Smooth muscle cell (in vitro differentiated cells): ENCODE data around the gene RAB25. TPM values are rescaled to one million over a fixed set of nuclear protein-coding genes. Genes with fewer than 3 reads are reported as not detected.
A peak's percentile ranks its signal among the peaks of the same experiment; 100 is the strongest.
"Not testable (repeated sequence)": the region's sequence is repeated elsewhere in the genome, so short reads cannot be mapped to it uniquely, and the experiment has no call there.

Experiments used
- DNase-seq: peaks from one replicate; lab custom pipeline; 2025; ENCODE audit not compliant: unreplicated experiment; lab: John Stamatoyannopoulos, UW
- H2AFZ ChIP-seq: fragments of 200-600 bp; sonication (generic); 2 replicates; pipeline ENCODE4 v1.6.0; 2016; ENCODE audit warnings: antibody characterized with exemption, low read depth, mild to moderate bottlenecking
- H3F3A ChIP-seq: fragments of 200-600 bp; sonication (generic); 2 replicates; pipeline ENCODE4 v1.6.0; 2017; ENCODE audit warnings: antibody characterized with exemption, low read depth
- H3K27ac ChIP-seq: fragments of 200-600 bp; sonication (generic); 2 replicates; pipeline ENCODE4 v1.5.1; 2016; ENCODE audit warnings: low read depth, mild to moderate bottlenecking
- H3K27me3 ChIP-seq: fragments of 200-600 bp; sonication (generic); 2 replicates; pipeline ENCODE4 v1.6.1; 2016; ENCODE audit warnings: low read depth, mild to moderate bottlenecking
- H3K36me3 ChIP-seq: fragments of 200-600 bp; sonication (generic); 2 replicates; pipeline ENCODE4 v1.5.1; 2016; ENCODE audit warnings: low read depth
- H3K4me1 ChIP-seq: fragments of 200-600 bp; sonication (generic); 2 replicates; pipeline ENCODE4 v1.5.1; 2016; ENCODE audit warnings: low read depth
- H3K4me2 ChIP-seq: fragments of 200-600 bp; sonication (generic); 2 replicates; pipeline ENCODE4 v1.6.0; 2016; ENCODE audit warnings: mild to moderate bottlenecking
- H3K4me3 ChIP-seq: fragments of 200-600 bp; sonication (generic); 2 replicates; pipeline ENCODE4 v1.5.1; 2016; ENCODE audit warnings: mild to moderate bottlenecking
- H3K79me2 ChIP-seq: fragments of 200-600 bp; sonication (generic); 2 replicates; pipeline ENCODE4 v1.6.0; 2016; ENCODE audit warnings: low read depth, mild to moderate bottlenecking
- H3K9ac ChIP-seq: fragments of 200-600 bp; sonication (generic); 2 replicates; pipeline ENCODE4 v1.6.0; 2016; ENCODE audit warnings: low read depth
- H3K9me3 ChIP-seq: fragments of 200-600 bp; sonication (generic); replicated peaks from 2 replicates; pipeline ENCODE4 v1.5.1; 2016; ENCODE audit warnings: low read depth
- H4K20me1 ChIP-seq: fragments of 200-600 bp; sonication (generic); 2 replicates; pipeline ENCODE4 v1.6.0; 2016; ENCODE audit warnings: low read depth
- WGBS: methylation state at CpG from one replicate; pipeline ENCODE4 v1.1.7; 2016; ENCODE audit warnings: low lambda C conversion rate; 5-methylcytosine and 5-hydroxymethylcytosine counted together
- polyA plus RNA-seq: library from polyadenylated mRNA; unstranded; fragments of >200 nt; fragmentation: Nextera tagmentation; extraction: Ambion mirVana; gene quantifications from 2 replicates; pipeline ENCODE4 v1.2.1, GENCODE V29; 2016
- total RNA-seq: library from RNA; depleted of rRNA; stranded (reverse); fragments of >200 nt; gene quantifications from 2 replicates; pipeline ENCODE4 v1.2.3, GENCODE V29; 2014
- TF ChIP-seq, protein P1 (sequence below): fragments of 200-600 bp; sonication (generic); IDR thresholded peaks from 2 replicates; pipeline ENCODE4 v1.5.1; 2017; ENCODE audit warnings: borderline replicate concordance, mild to moderate bottlenecking, antibody characterized with exemption; ENCODE audit not compliant: insufficient read depth, poor library complexity, severe bottlenecking

Gene RAB25
- total and polyA plus RNA-seq, 2 experiments from 2014 or later = 8.9 to 16.8 TPM

GRCh38 chr1:156115514-156116374 is 54.8 kb downstream of the RAB25 start:
- Histone ChIP-seq H4K20me1 (peaks cover 62% of the 10 kb centered on the region), H3K9me3 (no peaks in the 10 kb centered on the region), H3K79me2 (peaks cover 78% of the 10 kb centered on the region), H3F3A (peaks cover 32% of the 10 kb centered on the region), H3K9ac (peak overlapping the region; percentile 100), H3K36me3 (no peaks in the 10 kb centered on the region), H3K4me3 (peak overlapping the region; percentile 100), H3K4me1 (peaks cover 24% of the 10 kb centered on the region), H3K4me2 (peak overlapping the region; percentile 88), H2AFZ (no peak overlapping the region), H3K27ac (peak overlapping the region; percentile 100), H3K27me3 (no peaks in the 10 kb centered on the region)
- TF ChIP-seq, protein P1, sequence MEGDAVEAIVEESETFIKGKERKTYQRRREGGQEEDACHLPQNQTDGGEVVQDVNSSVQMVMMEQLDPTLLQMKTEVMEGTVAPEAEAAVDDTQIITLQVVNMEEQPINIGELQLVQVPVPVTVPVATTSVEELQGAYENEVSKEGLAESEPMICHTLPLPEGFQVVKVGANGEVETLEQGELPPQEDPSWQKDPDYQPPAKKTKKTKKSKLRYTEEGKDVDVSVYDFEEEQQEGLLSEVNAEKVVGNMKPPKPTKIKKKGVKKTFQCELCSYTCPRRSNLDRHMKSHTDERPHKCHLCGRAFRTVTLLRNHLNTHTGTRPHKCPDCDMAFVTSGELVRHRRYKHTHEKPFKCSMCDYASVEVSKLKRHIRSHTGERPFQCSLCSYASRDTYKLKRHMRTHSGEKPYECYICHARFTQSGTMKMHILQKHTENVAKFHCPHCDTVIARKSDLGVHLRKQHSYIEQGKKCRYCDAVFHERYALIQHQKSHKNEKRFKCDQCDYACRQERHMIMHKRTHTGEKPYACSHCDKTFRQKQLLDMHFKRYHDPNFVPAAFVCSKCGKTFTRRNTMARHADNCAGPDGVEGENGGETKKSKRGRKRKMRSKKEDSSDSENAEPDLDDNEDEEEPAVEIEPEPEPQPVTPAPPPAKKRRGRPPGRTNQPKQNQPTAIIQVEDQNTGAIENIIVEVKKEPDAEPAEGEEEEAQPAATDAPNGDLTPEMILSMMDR = no peak
- WGBS = 1% methylated on average over 16 of the region's 19 CpGs
- DNase-seq = no peak

- not testable (repeated sequence) for H3K9me3 ChIP-seq, H3K27me3 ChIP-seq, DNase-seq, H2AFZ ChIP-seq, H3K36me3 ChIP-seq
- 55% methylated on average over 5 of the region's 5 CpGs for WGBS
- peak overlapping the region; percentile 100 for H3K9ac ChIP-seq
- peaks cover 38% of the 10 kb centered on the region for H3F3A ChIP-seq
- peak overlapping the region; percentile 100 for H3K27ac ChIP-seq
- peaks cover 31% of the 10 kb centered on the region for H3K4me1 ChIP-seq
- peak overlapping the region; percentile 88 for H3K4me2 ChIP-seq
- H3K4me3 ChIP-seq = peak overlapping the region; percentile 100
- H3K79me2 ChIP-seq = peaks cover 78% of the 10 kb centered on the region
- H4K20me1 ChIP-seq = peaks cover 72% of the 10 kb centered on the region
Measured at GRCh38 chr1:156116731-156117130, 55.8 kb downstream of the RAB25 start.

GRCh38 chr1:156117414-156118176 is 56.6 kb downstream of the RAB25 start:
- peak overlapping the region; percentile 47 for H3K9ac ChIP-seq

More at GRCh38 chr1:156117414-156118176, 56.6 kb downstream of the RAB25 start:
- TF ChIP-seq, protein P1 = no peak
- Histone ChIP-seq H3F3A (peaks cover 46% of the 10 kb centered on the region), H3K79me2 (peaks cover 80% of the 10 kb centered on the region), H3K4me1 (peaks cover 40% of the 10 kb centered on the region), H3K36me3 (no peaks in the 10 kb centered on the region), H2AFZ (no peak overlapping the region), H3K9me3 (no peaks in the 10 kb centered on the region), H3K27ac (peak overlapping the region; percentile 100), H3K4me2 (peak overlapping the region; percentile 88), H3K4me3 (peak overlapping the region; percentile 100), H3K27me3 (no peaks in the 10 kb centered on the region), H4K20me1 (peaks cover 80% of the 10 kb centered on the region)
- no peak for DNase-seq
- 58% methylated on average over 13 of the region's 13 CpGs for WGBS
